Kidney tubule cell (primary cell): ENCODE results near the gene TENM4.
A peak's percentile ranks its signal among the peaks of the same experiment; 100 is the strongest.
"Not testable (repeated sequence)": the region's sequence is repeated elsewhere in the genome, so short reads cannot be mapped to it uniquely, and the experiment has no call there.

Experiments used
- DNase-seq: peaks from one replicate; pipeline ENCODE4 v3.0.0-alpha.2; 2018; ENCODE audit warnings: low spot score

The TENM4 gene

GRCh38 chr11:78642979-78643675, 797.7 kb downstream of the TENM4 start:
- DNase-seq, result no peak

DNA sequence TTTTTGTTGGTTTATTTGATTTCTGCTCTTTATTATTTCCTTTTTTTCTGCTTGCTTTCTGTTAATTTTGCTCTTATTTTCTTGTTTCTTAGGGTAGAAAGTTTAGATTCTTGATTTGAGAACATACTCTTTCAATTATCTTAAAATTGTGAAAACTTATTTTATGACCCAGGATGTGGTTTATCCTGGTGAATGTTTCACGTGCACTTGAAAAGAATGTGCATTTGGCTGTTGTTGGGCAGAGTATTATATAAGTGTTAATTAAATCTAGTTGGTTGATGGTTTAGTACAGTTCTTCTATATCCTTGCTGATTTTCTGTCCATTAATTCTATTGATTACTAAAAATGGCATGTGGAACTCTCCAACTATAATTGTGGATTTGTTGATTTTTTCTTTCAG, 799.3 kb downstream of the TENM4 start:
- no peak for DNase-seq

DNA sequence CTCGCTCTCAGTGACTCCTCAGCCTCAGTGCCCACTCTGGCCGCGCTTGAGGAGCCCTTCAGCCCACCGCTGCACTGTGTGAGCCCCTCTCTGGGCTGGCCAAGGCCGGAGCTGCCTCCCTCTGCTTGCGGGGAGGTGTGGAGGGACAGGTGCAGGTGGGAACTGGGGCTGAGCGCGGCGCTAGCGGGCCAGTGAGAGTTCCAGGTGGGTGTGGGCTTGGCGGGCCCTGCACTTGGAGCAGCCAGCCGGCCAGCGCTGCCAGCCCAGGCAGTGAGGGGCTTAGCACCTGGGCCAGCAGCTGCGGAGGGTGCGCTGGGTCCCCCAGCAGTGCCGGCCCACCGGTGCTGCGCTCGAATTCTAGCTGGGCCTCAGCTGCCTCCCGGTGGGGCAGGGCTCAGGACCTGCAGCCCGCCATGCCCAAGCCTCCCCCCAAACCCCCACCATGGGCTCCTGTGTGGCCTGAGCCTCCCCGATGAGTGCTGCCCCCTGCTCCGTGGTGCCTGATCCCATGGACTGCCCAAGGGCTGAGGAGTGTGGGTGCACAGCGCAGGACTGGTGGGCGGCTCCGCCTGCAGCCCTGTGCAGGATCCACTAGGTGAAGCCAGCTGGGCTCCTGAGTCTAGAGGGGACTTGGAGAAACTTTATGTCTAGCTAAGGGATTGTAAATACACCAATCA, 802.0 kb downstream of the TENM4 start:
- DNase-seq, result no peak

GRCh38 chr11:78637527-78637926, 803.3 kb downstream of the TENM4 start:
- DNase-seq, result not testable (repeated sequence)

GRCh38 chr11:78635814-78636506, 804.9 kb downstream of the TENM4 start:
- no peak for DNase-seq

DNA sequence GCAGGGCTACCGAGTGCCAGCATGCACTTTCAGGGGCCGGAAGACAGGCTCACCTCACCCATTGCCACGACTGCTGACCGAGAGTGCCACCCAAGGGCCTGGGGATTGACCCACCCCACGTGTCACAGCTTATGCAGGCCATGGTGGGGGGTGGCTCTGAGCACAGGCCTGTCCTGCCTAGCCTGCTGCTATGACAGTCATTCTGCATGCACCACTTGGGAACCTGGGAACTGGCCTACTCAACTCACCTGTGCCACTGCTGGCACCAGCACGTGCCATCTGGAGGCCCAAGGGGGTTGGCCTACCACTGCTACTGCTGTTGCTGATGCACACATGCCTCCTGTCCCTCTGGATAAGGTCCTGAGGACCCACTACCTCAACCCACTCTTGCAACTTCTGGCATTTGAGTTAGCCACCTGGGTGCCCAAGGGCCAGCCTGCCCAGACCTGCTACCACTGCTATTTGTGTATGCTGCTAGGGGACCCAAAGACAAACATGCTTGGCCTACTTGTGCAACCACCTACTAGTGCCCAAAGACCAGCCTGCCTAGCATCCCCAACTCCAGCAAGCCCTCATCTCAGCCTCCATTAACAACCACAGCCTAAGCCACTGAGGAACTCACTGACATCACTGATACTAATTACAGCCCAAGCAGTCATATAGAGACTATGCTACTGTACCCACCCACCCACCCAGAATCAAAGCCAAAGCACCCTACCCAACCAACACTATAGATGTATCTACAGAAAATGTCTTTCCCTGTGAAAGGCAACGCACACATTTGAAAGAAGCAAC, 807.1 kb downstream of the TENM4 start:
- no peak for DNase-seq

- no peak for DNase-seq
Observed at GRCh38 chr11:78630561-78631303, 810.1 kb downstream of the TENM4 start.

- no peak for DNase-seq
Observed at GRCh38 chr11:78630155-78630554, 810.7 kb downstream of the TENM4 start.

DNA sequence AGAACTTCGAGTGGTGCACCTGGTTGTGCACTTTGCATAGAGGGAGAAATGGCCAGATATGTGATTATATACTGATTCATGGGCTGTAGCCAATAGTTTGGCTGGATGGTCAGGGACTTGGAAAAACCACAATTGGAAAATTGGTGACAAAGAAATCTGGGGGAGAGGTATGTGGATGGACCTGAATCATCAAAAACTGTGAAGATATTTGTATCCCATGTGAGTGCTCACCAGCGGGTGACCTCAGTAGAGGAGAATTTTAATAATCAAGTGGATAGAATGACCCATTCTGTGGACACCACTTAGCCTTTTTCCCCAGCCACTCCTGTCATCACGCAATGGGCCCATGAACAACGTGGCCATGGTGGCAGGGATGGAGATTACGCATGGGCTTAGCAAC, 818.2 kb downstream of the TENM4 start:
- DNase-seq, result peak; percentile 65

GRCh38 chr11:78620159-78620558, 820.7 kb downstream of the TENM4 start:
- no peak for DNase-seq

DNA sequence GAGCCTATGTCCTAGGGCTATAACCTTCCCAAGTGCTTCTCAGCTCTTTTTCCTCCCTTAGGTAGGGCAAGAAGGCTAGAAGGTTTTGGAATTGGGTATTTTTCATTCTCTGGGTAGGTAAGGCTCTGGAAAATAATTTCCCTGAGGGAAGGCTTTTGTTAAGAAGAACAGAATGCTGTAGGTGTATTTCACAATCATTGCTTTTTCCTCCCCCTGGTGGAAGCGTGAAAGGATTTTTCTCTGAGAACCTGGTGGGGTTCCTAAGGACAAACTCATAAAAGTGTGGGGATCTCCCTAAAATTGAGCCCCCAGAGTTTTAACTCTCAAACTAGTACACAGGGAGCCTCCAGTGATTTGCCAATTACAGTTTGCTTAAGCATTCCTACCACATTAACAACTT, 825.1 kb downstream of the TENM4 start:
- no peak for DNase-seq

DNA sequence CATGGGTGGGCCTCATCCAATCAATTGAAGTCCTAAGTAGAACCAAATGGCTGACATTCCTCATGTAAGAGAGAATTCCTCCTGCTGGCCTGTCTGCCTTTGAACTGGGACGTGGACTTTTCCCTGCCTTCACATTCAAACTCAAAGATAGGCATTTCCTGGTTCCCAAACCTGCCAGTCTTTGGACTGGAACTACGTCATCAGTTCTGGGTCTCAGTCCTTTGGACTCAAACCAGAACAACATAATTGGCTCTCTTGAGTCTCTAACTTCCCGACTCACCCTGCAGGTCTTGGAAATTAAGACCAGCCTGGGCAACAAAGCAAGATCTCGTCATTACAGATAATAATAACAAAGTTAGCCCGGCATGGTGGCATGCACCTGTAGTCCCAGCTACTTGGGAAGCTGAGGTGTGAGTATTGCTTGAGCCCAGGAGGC, 827.4 kb downstream of the TENM4 start:
- no peak for DNase-seq

DNA sequence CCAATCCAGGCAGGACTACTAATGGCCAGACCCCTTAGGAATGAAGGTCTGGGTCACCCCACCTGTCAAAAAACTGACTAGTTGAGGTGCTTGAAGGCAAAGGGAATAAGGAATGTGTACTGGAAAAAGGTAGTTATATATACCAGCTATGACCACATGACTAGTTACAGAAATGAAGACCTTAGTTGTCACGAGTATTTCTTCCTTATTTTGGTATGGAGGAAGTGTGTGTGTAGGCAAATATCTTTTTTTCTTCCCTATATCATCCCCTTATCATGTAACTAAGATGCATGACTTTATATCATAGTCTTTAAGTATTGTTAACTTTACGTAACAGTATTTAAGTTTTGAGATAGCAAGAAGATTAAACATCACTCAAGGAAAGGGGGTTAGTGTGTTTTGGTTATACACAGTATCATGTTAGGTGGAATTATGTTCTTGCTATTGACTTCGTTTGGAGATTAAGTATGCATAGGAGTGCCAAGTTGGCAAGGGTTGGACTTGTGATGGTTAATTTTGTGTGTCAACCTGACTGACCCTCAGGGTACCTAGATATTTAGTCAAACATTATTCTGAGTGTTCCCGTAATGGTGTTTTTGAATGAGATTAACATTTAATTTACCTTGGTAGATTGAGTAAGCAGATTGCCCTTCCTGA, 828.0 kb downstream of the TENM4 start:
- DNase-seq, result no peak

DNA sequence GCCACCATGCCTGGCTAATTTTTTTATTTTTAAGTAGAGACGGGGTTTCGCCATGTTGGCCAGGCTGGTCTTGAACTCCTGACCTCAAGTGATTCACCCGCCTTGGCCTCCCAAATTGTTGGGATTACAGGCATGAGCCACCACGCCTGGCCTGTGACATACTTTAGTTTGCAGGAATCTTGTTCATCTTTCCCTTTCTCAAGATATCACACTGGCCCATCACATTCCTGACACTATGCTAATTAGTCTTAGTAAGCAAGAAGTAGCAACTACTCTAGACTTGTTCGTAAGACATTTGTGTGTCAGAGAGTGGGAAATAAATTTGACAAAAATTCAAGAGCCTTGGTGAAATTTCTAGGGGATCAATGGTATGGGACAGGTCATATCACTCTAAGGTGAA, 831.5 kb downstream of the TENM4 start:
- DNase-seq, result peak; percentile 14

DNA sequence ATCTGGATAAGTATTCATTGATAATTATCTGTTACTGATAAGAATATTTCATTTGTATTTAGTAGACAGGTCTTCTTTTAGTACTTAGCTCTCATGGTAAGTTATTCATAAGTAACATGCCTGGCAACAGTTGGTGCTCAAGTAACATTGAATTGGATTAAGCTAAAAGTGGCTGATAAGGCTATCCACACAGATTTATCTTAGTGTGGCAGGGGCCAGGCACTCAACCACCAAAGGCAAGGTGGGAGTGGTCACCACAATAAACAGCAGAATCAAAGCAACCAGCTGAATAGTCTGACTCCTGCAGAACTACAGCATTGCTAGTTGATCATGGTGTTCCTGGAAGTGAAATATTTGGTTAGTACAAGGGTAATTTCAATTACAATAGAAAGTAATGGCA, 833.1 kb downstream of the TENM4 start:
- no peak for DNase-seq

DNA sequence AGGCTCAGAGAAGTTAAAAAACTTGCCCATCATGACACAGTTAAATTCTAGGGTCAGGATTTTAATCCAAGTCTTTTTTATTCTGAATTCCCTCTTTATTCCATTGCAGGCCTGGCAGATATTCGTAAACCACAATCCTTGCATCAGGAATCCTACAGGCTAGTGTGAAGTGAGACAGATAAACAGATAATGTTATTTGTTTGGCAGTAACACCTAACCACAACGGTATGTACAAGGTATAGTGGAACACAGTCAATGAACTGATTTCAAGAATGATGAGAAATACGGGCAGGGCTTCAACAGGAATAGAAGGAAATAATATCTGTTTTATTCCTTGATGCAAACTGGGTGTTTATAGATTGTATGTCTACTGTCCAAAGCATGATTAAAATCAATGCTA, 834.2 kb downstream of the TENM4 start:
- no peak for DNase-seq

DNA sequence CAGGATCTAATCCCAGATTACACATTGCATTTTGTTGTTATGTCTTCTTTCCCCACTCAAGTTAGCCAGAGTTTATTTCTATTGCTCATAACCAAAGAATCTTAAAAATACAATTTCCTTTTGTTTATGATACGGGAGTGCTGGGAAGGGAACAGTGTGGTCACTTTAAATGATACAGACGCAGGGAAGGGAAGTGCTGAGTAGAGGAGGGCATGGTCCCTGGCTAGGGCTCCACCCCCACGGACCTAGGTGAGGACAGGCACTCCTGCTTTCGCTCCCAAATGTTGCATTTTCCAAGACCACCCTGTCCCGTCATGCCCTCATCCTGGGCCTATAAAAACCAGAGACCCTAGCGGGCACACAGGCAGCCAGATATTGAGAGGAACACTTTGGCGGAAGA, 835.5 kb downstream of the TENM4 start:
- no peak for DNase-seq

- no peak for DNase-seq
Observed at GRCh38 chr11:78603792-78604191, 837.0 kb downstream of the TENM4 start.
